SKM-1 (cell line): ENCODE results near the gene DENND5A.
A peak's percentile ranks its signal among the peaks of the same experiment; 100 is the strongest.

Experiments used
- DNase-seq: peaks from one replicate; lab custom pipeline; 2025; ENCODE audit not compliant: unreplicated experiment; lab: John Stamatoyannopoulos, UW

Gene DENND5A

GRCh38 chr11:9141186-9141585 is 124.0 kb downstream of the DENND5A start:
- DNase-seq, result no peak

DNA sequence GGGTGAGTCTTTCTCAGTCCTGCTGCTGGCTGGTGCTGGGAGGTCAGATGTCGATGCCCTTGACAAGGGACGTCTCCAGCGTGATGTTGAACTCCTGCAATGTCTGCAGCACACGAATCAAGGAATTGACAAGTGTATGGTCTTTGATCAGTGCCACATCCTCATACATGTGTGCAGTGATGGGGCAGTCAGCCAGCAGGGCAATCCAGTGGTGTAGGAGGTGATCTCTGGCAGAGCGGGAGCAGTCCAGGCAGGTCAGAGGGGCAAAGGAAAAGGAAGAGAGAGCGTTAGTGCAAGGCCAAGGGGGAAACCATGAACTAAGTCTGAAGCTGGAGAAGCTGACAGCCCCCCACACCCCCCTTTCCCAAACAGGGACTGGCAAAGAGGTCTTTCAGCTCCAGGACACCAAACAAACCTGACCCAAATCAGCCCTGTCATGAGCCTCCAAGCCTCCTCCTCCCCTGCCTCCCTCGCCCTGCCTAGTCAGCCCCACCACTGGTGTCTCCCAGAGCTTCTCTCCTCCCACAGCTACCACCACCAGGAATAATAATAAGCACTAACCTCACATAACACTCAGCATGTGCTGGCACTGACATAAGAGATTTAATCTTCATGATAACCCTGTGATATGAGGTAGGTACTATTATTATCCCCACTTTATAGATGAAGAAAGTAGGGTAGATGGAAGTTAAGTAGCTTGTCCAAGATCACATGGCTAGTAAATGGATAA is 125.4 kb downstream of the DENND5A start:
- no peak for DNase-seq

- no peak for DNase-seq
These were observed 126.3 kb downstream of the DENND5A start for GRCh38 chr11:9138612-9139579.

- no peak for DNase-seq
These were observed 127.1 kb downstream of the DENND5A start for GRCh38 chr11:9138133-9138453.

DNA sequence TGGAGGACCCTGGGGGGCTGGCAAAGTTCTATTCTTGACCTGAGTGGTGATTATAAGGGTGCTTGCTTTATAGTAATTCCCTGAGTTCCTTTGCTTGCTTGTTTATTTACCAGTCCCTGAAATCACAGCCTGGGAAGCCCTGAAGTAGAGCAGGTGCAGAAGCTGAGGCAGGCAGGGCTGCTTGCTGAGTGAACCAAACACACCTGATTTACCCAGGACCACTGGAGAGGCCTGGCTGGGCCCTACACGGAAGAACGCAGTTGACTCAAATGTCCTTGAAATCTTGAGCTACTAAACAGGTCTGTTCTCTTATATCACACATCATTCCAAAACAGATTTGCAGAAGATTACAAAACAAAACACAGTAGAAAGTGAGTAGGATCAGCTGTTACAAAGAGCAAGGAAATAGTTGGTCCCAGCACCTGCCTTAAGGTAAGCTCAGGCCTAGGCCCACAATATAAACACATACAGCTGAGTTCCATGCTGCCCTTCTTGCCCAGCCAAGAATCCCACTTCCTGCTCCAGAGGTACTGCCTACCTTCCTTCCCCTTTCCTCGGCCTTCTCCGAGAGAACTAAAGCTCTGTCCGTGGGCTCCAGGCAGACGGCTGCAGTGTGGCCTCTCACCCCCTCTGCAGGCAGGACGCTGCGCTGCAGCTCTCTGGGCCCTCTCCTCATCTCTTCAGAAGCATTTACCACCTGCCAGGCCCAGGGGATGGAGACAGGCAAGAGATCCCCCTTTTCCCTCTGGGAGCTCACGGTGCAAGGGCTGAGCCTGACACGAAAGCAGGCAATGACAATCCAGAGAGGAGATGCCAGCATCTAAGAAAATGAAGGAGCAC is 127.6 kb downstream of the DENND5A start:
- peak; percentile 37 for DNase-seq

GRCh38 chr11:9136741-9137140 is 128.4 kb downstream of the DENND5A start:
- no peak for DNase-seq

- DNase-seq, result no peak
These were observed 131.2 kb downstream of the DENND5A start for GRCh38 chr11:9133956-9134355.

DNA sequence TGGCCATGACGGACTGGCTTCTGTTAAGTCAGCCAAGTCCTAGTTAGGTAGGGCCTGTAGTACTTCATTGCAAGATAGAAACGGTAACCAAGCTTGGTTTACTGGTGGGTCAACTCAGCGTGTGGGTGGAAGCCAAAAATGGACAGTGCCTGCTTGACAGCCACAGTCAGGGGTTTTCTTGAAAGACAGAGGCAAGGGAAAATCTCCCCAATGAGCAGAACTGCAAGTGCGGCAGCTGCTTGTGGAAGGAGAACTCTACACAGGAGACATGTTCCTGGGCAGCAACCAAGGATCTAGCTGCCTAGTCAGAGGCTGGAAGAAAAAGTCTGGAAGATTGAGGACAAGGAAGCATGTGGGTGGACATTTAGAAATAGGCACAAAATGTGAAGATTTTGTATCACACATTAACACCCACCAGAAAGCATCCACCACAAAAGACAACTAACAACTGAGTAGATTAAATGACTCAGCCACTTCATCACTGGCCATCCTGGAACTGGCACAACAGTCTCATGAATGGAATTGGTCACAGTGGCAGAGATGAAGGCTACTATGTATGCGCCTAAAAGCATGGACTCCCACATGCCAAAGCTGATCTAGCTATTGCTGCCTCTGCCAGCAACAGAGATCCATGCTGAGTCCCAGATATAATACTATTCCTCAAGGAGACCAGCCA is 132.8 kb downstream of the DENND5A start:
- no peak for DNase-seq

DNA sequence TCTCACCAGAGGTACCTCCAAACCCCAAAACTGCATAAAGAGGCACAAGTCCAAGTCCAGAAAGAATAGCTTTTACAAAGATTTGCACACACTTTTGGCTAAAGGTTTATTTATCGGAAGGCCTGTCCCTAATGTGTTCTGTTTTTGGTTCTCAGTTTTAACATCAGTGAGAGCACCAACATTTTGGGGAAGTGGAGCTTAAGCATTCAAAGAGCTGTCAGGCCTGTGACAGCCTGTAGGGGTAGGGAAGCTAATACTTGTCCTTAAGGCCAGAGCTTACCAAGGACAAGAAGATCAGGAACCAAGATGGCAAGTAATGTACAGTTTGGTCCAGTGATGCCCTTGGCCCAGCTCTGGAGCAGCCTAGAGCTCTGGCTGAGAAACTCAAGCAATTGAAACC is 134.9 kb downstream of the DENND5A start:
- DNase-seq, result peak; percentile 25

- no peak for DNase-seq
These were observed 138.5 kb downstream of the DENND5A start for GRCh38 chr11:9126636-9127035.

DNA sequence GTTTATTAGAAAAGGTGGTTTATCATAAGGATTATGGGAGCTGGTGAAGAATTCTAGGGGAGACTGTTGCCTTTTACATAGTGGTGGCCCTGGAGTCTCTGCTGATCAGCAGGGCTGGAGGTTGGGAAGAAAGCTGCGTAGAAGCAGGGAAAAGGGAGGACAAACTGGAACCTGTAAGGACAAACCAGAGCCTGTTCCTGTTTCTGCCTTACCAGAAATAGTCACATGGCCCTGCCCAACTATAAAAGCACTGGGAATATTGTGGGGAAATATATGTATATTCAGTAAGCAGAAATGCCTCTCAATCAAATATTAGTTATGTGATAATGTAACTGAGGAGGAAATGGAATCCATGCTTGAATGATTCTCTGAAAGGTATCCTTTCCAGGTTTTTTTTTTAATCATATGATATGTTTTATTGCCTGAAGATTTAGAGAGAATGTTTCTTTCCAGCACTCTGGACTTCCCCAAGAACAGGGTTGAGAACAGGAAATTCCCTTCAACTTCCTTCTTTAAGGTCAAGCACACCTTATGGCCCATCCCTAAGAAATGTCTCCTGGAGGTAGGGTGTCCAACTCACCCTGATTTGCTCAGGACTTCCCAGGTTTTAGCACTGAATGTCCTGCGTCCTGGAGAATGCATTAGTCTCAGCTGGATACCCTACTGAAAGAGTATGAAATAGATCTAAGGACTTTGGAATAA is 139.8 kb downstream of the DENND5A start:
- no peak for DNase-seq

GRCh38 chr11:9123595-9124304 is 141.4 kb downstream of the DENND5A start:
- no peak for DNase-seq

GRCh38 chr11:9121469-9121796 is 143.7 kb downstream of the DENND5A start:
- no peak for DNase-seq

- DNase-seq, result no peak
These were observed 144.3 kb downstream of the DENND5A start for GRCh38 chr11:9120664-9121468.

DNA sequence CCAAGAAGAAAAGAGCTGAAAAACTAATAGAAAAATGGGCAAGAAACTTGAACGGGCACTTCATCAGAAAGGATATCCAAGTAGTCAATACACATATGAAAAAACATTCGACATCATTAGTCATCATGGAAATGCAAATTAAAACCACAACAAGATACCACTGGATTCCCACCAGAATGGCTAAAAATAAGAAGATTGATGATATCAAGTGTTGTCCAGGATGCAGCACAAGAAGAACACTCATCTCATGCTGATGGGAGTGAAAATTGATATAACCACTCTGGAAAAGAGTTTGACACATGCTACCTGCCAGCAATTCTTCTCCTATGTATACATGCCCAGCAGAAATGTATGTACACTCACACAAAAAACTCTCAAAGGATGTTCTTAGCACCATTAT is 146.9 kb downstream of the DENND5A start:
- no peak for DNase-seq

DNA sequence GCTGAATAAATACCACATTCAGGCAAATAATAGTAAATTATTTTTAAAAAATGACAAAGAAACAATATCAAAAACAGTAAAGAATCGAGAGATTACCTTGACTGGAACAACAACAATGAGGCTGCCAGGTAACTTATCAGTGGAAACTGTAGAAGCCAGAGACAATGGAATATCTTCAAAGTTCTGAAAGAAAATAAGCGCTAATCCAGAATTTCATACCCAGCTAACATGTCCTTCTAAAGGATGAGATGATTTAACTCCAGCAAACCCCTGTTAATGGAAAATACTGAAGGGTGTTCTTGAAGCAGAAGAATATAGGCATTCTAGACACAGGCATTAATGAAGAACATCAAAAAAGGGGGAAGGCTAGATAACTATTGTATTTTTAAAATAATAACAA is 153.1 kb downstream of the DENND5A start:
- DNase-seq, result no peak

DNA sequence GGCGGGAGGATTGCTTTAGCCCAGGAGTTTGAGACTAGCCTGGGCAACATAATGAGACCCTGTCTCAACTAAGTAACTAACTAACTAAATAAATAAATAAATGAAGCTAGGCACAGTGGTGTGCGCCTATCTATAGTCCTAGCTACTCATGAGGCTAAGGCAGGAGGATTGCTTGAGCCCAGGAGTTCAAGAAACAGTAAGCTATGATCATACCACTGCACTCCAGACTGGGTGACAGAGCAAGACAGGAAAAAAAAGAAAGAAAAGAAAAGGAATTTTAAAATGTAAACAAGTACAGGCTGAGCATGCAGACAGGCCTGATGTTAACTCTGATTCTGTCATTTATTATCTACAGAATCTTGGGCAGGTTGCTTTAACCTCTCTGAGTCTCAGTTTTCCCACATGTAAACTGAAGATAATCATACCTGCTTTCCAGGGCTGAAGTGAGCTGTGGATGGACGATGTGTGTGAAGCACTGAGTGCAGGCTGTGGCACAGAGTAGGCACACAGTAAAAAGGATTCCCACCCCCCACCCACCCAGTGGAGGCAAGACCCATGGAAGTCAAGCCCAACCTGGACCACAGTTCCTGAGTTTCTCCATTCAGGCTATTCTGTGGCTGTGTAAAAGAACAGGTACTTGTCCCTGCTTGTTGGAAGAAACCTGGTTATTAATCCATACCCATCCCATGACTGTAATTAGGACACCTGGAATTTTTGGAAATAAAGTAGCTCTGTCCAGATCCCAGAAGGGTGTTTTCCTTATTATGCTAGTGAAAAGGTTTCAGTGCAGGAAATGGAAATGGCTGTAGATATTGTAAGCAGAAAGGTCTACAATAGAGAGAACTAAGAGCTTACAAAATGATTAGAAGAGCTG is 155.1 kb downstream of the DENND5A start:
- DNase-seq, result no peak

GRCh38 chr11:9104580-9104979 is 160.6 kb downstream of the DENND5A start:
- DNase-seq, result no peak
